ENCODE measurements around the gene TMBIM4.

TMBIM4 gene

DNA sequence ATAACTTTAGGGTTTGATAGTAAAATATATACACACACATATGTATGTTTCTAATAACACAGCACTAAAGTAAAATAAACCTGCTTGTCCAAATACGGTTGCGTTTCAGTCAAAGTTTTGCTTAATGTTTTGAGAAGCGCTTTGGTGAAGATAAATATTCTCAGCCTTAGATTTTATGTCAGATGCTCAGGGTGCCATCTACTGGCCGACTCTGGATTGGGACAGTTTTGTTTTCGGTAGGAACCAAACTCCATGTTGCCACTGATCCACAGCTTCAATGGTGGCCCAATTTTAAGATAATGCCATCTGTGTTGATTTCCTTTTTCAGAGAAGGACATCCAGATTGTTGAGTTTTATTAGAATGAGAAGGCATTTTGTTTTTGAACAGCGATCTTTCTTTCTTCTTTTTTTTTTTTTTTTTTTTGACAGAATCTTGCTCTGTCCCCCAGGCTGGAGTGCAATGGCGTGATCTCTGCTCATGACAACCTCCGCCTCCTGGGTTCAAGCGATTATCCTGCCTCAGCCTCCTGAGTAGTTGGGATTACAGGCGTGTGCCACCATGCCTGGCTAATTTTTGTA is 82.3 kb downstream of the TMBIM4 start:
- Histone ChIP-seq H3K36me3 (ENCODE audit: insufficient read depth, low read length) (no peaks in the 10 kb centered on the region), H3K4me3 (ENCODE audit: low read length) (no peak overlapping the region), H3K27me3 (ENCODE audit: insufficient read depth, low read length) (no peaks in the 10 kb centered on the region), H3K4me1 (ENCODE audit: insufficient read depth, low read length) (no peaks in the 10 kb centered on the region), H3K9me3 (ENCODE audit: low read length) (no peaks in the 10 kb centered on the region), H2AFZ (ENCODE audit: low read depth, low read length) (no peak overlapping the region)

GRCh38 chr12:66085998-66086397 is 83.8 kb downstream of the TMBIM4 start:
- Histone ChIP-seq H2AFZ (ENCODE audit: low read depth, low read length) (no peak overlapping the region), H3K4me3 (ENCODE audit: low read length) (no peak overlapping the region), H3K27me3 (ENCODE audit: insufficient read depth, low read length) (no peaks in the 10 kb centered on the region), H3K4me1 (ENCODE audit: insufficient read depth, low read length) (no peaks in the 10 kb centered on the region), H3K36me3 (ENCODE audit: insufficient read depth, low read length) (no peaks in the 10 kb centered on the region), H3K9me3 (ENCODE audit: low read length) (no peaks in the 10 kb centered on the region)
